GM19397 (cell line): Measurements from ENCODE around the gene VPS13C.
A peak's percentile ranks its signal among the peaks of the same experiment; 100 is the strongest.

Experiments used
- ATAC-seq: cut with Tn5 transposase; IDR thresholded peaks from one replicate; pipeline ENCODE4 v1.9.1; 2021; ENCODE audit warnings: mild to moderate bottlenecking, moderate library complexity; ENCODE audit not compliant: unreplicated experiment

Gene VPS13C

GRCh38 chr15:62079594-62079993 lies 19.3 kb upstream of the VPS13C start:
- no peak for ATAC-seq

- no peak for ATAC-seq
Observed at GRCh38 chr15:62075595-62076277, 15.5 kb upstream of the VPS13C start.

- no peak for ATAC-seq
Observed at GRCh38 chr15:62071711-62072308, 11.6 kb upstream of the VPS13C start.

- no peak for ATAC-seq
Observed at GRCh38 chr15:62069551-62069950, 9.3 kb upstream of the VPS13C start.

- ATAC-seq = no peak
Observed at GRCh38 chr15:62068810-62069167, 8.5 kb upstream of the VPS13C start.

GRCh38 chr15:62068071-62068809 lies 8.0 kb upstream of the VPS13C start:
- ATAC-seq = peak; percentile 41

- ATAC-seq = peak; percentile 51
Observed at GRCh38 chr15:62067448-62068044, 7.3 kb upstream of the VPS13C start.

- ATAC-seq = no peak
Observed at GRCh38 chr15:62066663-62067447, 6.6 kb upstream of the VPS13C start, which contains the start of gene C2CD4A. Gene C2CD4A, plus strand, starts transcription at chr15:62066977. Its CDS starts 637 bp downstream, at chr15:62067614.

- ATAC-seq = no peak
Observed at GRCh38 chr15:62063825-62064635, 3.8 kb upstream of the VPS13C start.

GRCh38 chr15:62060896-62061280 lies 641 bp upstream of the VPS13C start:
- no peak for ATAC-seq

GRCh38 chr15:62059816-62060112 lies 483 bp downstream of the VPS13C start:
- ATAC-seq = peak; percentile 68

- ATAC-seq = no peak
Observed at GRCh38 chr15:62059108-62059815, 985 bp downstream of the VPS13C start.

GRCh38 chr15:62058327-62059028 lies 1.8 kb downstream of the VPS13C start:
- ATAC-seq = no peak

GRCh38 chr15:62057341-62057980 lies 2.8 kb downstream of the VPS13C start:
- ATAC-seq = no peak

- ATAC-seq = no peak
Observed at GRCh38 chr15:62054979-62055378, 5.3 kb downstream of the VPS13C start.

- no peak for ATAC-seq
Observed at GRCh38 chr15:62053439-62054085, 6.7 kb downstream of the VPS13C start.

- no peak for ATAC-seq
Observed at GRCh38 chr15:62052713-62053112, 7.5 kb downstream of the VPS13C start.

GRCh38 chr15:62051166-62051565 lies 9.1 kb downstream of the VPS13C start:
- no peak for ATAC-seq
